Neural progenitor cell (in vitro differentiated cells): ENCODE measurements around the gene TPP1.

Experiments used
- CTCF ChIP-seq: fragments of 200-600 bp; sonication (generic); IDR thresholded peaks from 2 replicates; pipeline ENCODE4 v1.5.1; 2017; ENCODE audit warnings: antibody characterized with exemption, mild to moderate bottlenecking
- EZH2 ChIP-seq: fragments of 200-600 bp; sonication (generic); IDR thresholded peaks from 2 replicates; pipeline ENCODE4 v1.6.1; 2017; ENCODE audit warnings: antibody characterized with exemption, mild to moderate bottlenecking, moderate library complexity

GRCh38 chr11:6609502-6610015 lies 9.7 kb downstream of the TPP1 start:
- TF ChIP-seq CTCF (no peak), EZH2 (no peak)
